ENCODE results near the gene DMRT1.
A peak's percentile ranks its signal among the peaks of the same experiment; 100 is the strongest.

The DMRT1 gene

DNA sequence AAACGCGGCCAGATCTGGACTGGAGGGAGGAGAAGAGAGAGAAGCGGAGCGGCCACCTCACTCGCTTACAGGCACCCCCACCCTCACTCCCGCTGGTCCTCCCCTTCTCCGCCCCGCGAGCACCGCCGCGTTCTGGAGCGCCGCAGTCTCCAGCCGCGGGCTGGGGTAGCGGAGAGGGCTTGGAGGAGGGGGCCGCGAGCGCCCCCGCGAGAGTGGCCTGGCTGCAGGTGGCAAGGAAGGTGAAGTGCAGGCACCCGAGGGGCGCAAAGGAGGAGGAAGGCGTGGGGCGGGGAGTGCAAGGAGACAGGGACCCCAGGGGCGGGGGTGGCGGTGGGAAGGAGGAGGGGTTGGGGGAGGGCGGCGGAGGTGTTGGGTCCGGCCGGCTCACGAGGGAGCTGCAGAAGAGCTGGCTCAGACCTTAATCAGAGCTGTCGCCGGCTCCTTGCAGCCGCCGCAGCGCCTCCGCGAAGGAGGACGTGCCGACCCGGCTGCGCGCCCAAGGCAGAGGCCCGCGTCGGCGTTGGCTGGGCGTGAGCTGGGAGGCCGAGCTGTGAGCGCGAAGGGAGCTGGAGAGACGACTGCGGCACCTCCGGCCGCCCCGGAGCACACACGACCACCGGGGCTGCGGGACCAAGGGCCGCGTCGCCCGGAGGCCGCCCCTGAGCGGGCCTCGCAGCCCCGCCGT is 134.9 kb downstream of the DMRT1 start, which contains the start of gene DMRT3:
Gene DMRT3, plus strand, starts transcription at position 398 of the 685 bp plus-strand sequence. CDS start 347 bp downstream, outside the sequence.
- no peak within 1 kb of the TSS for H3K27ac ChIP-seq
- TF ChIP-seq ZFX (IDR thresholded peaks at IDR 0.05; ENCODE audit: borderline replicate concordance) (no peak), CTCF (IDR thresholded peaks at IDR 0.05) (no peak)

DNA sequence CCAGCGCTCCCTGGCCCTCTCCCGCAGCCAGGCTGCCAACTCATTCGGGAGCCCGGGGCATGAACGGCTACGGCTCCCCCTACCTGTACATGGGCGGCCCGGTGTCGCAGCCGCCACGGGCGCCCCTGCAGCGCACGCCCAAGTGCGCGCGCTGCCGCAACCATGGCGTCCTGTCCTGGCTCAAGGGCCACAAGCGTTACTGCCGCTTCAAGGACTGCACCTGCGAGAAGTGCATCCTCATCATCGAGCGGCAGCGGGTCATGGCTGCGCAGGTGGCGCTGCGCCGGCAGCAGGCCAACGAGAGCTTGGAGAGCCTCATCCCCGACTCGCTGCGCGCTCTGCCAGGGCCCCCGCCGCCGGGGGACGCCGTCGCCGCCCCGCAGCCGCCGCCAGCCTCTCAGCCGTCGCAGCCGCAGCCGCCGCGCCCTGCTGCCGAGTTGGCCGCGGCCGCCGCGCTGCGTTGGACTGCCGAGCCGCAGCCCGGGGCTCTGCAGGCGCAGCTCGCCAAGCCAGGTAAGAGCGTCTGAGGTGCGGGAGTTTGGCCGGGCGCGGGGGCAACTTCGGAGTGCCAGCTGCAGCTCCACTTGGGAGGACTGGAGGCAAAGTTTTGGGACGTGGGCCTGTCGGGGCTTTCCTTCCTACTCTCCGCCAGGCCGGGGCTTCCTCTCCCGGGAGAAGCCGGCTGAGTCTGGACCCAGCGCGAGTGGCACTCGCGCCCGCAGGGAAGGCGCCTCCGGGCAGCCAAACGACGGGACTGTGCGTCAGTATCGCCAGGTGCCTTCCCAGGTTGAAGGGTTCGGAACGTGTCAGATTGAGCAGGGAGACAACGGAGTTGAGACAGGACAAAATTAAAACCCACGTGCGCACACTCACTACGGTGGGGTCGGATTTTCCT is 135.7 kb downstream of the DMRT1 start:
- TF ChIP-seq ZFX (IDR thresholded peaks at IDR 0.05; ENCODE audit: borderline replicate concordance) (no peak), CTCF (IDR thresholded peaks at IDR 0.05) (0 out of 2 replicates have a peak, but pooled peaks have one; percentile 19)
- no peak overlapping the region for H3K27ac ChIP-seq

- TF ChIP-seq ZFX (IDR thresholded peaks at IDR 0.05; ENCODE audit: borderline replicate concordance) (no peak), CTCF (IDR thresholded peaks at IDR 0.05) (no peak)
- no peak overlapping the region for H3K27ac ChIP-seq
Measured at GRCh38 chr9:977838-978830, 136.6 kb downstream of the DMRT1 start.

DNA sequence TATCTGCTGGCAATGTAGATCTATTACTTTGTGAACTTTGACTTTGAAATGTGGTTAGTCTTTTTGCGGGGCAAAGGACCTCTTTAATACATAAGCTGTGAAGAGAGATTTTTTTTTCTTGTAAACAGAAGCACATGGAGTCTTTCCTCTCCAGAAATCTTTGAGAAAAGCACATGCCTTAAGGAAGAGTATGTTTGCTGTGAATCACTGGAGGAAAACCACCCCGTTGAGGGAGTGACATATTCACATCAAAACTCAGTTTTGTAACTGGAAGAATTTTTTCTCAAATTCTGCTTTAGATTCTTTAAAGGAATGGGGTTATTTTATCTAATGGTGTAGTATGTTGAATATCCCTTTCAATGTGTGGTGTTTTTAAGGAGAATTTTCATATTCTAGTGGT is 138.5 kb downstream of the DMRT1 start:
- TF ChIP-seq CTCF (IDR thresholded peaks at IDR 0.05) (no peak), ZFX (IDR thresholded peaks at IDR 0.05; ENCODE audit: borderline replicate concordance) (no peak)
- H3K27ac ChIP-seq: no peak overlapping the region

GRCh38 chr9:980640-981039 is 139.1 kb downstream of the DMRT1 start:
- no peak for TF ChIP-seq CTCF (IDR thresholded peaks at IDR 0.05)
- no peak for TF ChIP-seq ZFX (IDR thresholded peaks at IDR 0.05; ENCODE audit: borderline replicate concordance)
- no peak overlapping the region for H3K27ac ChIP-seq

- TF ChIP-seq ZFX (IDR thresholded peaks at IDR 0.05; ENCODE audit: borderline replicate concordance) (no peak), CTCF (IDR thresholded peaks at IDR 0.05) (no peak)
Measured at GRCh38 chr9:981491-981898, 140.0 kb downstream of the DMRT1 start.

More at GRCh38 chr9:981491-981898, 140.0 kb downstream of the DMRT1 start:
- H3K27ac ChIP-seq: no peak overlapping the region
